ENCODE data around the gene TH.
A peak's percentile ranks its signal among the peaks of the same experiment; 100 is the strongest.

Gene TH

GRCh38 chr11:2135648-2136201 lies 35.9 kb downstream of the TH start:
- no peaks in the 10 kb centered on the region for H3K9me3 ChIP-seq (ENCODE audit: control extremely low read depth in 1 of 5, control insufficient read depth in 4 of 5, insufficient read depth in 2 of 5, low read depth in 1 of 5, low read length in 4 of 5)
- H3K4me1 ChIP-seq (ENCODE audit: control extremely low read depth in 1 of 4, control insufficient read depth in 4 of 4, insufficient read depth in 4 of 4, low read length in 3 of 4) = peaks cover 0 to 22% (median 9%) of the 10 kb centered on the region in 4 experiments
- H3K36me3 ChIP-seq (ENCODE audit: control insufficient read depth in 4 of 4, insufficient read depth in 4 of 4, low read length in 3 of 4) = no peaks in the 10 kb centered on the region
- DNase-seq = no peak
- WGBS (ENCODE audit: insufficient coverage) = 96% methylated on average over 12 of the region's 14 CpGs
- no peak overlapping the region for H3K27ac ChIP-seq (ENCODE audit: insufficient read depth in 1 of 2, low read depth in 1 of 2, low read length in 2 of 2, poor library complexity in 1 of 2, severe bottlenecking in 2 of 2)
- peaks cover 0 to 93% (median 20%) of the 10 kb centered on the region in 5 experiments for H3K27me3 ChIP-seq (replicated peaks in 2 of 5; ENCODE audit: control insufficient read depth in 4 of 5, insufficient read depth in 5 of 5, low read length in 4 of 5)
- ChIA-PET CTCF (interaction anchor here (1.0 to 2.7 kb wide), 3 partner anchors 13 to 99 kb away, joined by 4 to 7 read pairs (median 5); no protein-coding TSS in a partner anchor), POLR2A (no interaction called here)
- no peak overlapping the region for H3K4me3 ChIP-seq (ENCODE audit: control insufficient read depth in 1 of 7, extremely low read depth in 1 of 7, insufficient read depth in 4 of 7, low read depth in 2 of 7, low read length in 6 of 7)

- DNase-seq = no peak
- H3K27me3 ChIP-seq (replicated peaks in 2 of 5; ENCODE audit: control insufficient read depth in 4 of 5, insufficient read depth in 5 of 5, low read length in 4 of 5) = peaks cover 0 to 88% (median 18%) of the 10 kb centered on the region in 5 experiments
Measured at GRCh38 chr11:2135018-2135569, 36.5 kb downstream of the TH start.

GRCh38 chr11:2134022-2135010 lies 37.3 kb downstream of the TH start:
- Histone ChIP-seq H3K27ac (ENCODE audit: insufficient read depth in 1 of 2, low read depth in 1 of 2, low read length in 2 of 2, poor library complexity in 1 of 2, severe bottlenecking in 2 of 2) (no peak overlapping the region), H3K4me3 (ENCODE audit: control insufficient read depth in 1 of 7, extremely low read depth in 1 of 7, insufficient read depth in 4 of 7, low read depth in 2 of 7, low read length in 6 of 7) (no peak overlapping the region), H3K9me3 (ENCODE audit: control extremely low read depth in 1 of 5, control insufficient read depth in 4 of 5, insufficient read depth in 2 of 5, low read depth in 1 of 5, low read length in 4 of 5) (no peaks in the 10 kb centered on the region), H3K27me3 (replicated peaks in 2 of 5; ENCODE audit: control insufficient read depth in 4 of 5, insufficient read depth in 5 of 5, low read length in 4 of 5) (peaks cover 0 to 84% (median 18%) of the 10 kb centered on the region in 5 experiments), H3K36me3 (ENCODE audit: control insufficient read depth in 4 of 4, insufficient read depth in 4 of 4, low read length in 3 of 4) (no peaks in the 10 kb centered on the region), H3K4me1 (ENCODE audit: control extremely low read depth in 1 of 4, control insufficient read depth in 4 of 4, insufficient read depth in 4 of 4, low read length in 3 of 4) (peaks cover 0 to 15% (median 6%) of the 10 kb centered on the region in 4 experiments)
- POLR2A ChIA-PET = no interaction called here
- CTCF ChIA-PET = interaction anchor here (0.6 to 2.7 kb wide), 5 partner anchors 16 to 97 kb away, joined by 3 to 7 read pairs (median 5); no protein-coding TSS in a partner anchor
- WGBS (ENCODE audit: insufficient coverage) = 79% methylated on average over 10 of the region's 19 CpGs
- no peak for DNase-seq

More at GRCh38 chr11:2135018-2135569, 36.5 kb downstream of the TH start:
- Histone ChIP-seq H3K27ac (ENCODE audit: insufficient read depth in 1 of 2, low read depth in 1 of 2, low read length in 2 of 2, poor library complexity in 1 of 2, severe bottlenecking in 2 of 2) (no peak overlapping the region), H3K36me3 (ENCODE audit: control insufficient read depth in 4 of 4, insufficient read depth in 4 of 4, low read length in 3 of 4) (no peaks in the 10 kb centered on the region), H3K4me3 (ENCODE audit: control insufficient read depth in 1 of 7, extremely low read depth in 1 of 7, insufficient read depth in 4 of 7, low read depth in 2 of 7, low read length in 6 of 7) (no peak overlapping the region), H3K9me3 (ENCODE audit: control extremely low read depth in 1 of 5, control insufficient read depth in 4 of 5, insufficient read depth in 2 of 5, low read depth in 1 of 5, low read length in 4 of 5) (no peaks in the 10 kb centered on the region), H3K4me1 (ENCODE audit: control extremely low read depth in 1 of 4, control insufficient read depth in 4 of 4, insufficient read depth in 4 of 4, low read length in 3 of 4) (peaks cover 0 to 19% (median 7%) of the 10 kb centered on the region in 4 experiments)
- 90% methylated on average over 22 of the region's 26 CpGs for WGBS (ENCODE audit: insufficient coverage)
- CTCF ChIA-PET = interaction anchor here (1.6 to 2.7 kb wide), 2 partner anchors 16 to 98 kb away, joined by 5 to 7 read pairs; no protein-coding TSS in a partner anchor
- POLR2A ChIA-PET = no interaction called here

GRCh38 chr11:2133241-2134021 lies 38.2 kb downstream of the TH start:
- Histone ChIP-seq H3K4me3 (ENCODE audit: control insufficient read depth in 1 of 7, extremely low read depth in 1 of 7, insufficient read depth in 4 of 7, low read depth in 2 of 7, low read length in 6 of 7) (no peak overlapping the region), H3K27ac (ENCODE audit: insufficient read depth in 1 of 2, low read depth in 1 of 2, low read length in 2 of 2, poor library complexity in 1 of 2, severe bottlenecking in 2 of 2) (no peak overlapping the region), H3K27me3 (replicated peaks in 2 of 5; ENCODE audit: control insufficient read depth in 4 of 5, insufficient read depth in 5 of 5, low read length in 4 of 5) (peaks cover 0 to 82% (median 18%) of the 10 kb centered on the region in 5 experiments), H3K36me3 (ENCODE audit: control insufficient read depth in 4 of 4, insufficient read depth in 4 of 4, low read length in 3 of 4) (no peaks in the 10 kb centered on the region), H3K9me3 (ENCODE audit: control extremely low read depth in 1 of 5, control insufficient read depth in 4 of 5, insufficient read depth in 2 of 5, low read depth in 1 of 5, low read length in 4 of 5) (no peaks in the 10 kb centered on the region), H3K4me1 (ENCODE audit: control extremely low read depth in 1 of 4, control insufficient read depth in 4 of 4, insufficient read depth in 4 of 4, low read length in 3 of 4) (peaks cover 0 to 12% (median 5%) of the 10 kb centered on the region in 4 experiments)
- POLR2A ChIA-PET = no interaction called here
- 61% methylated on average over 20 of the region's 33 CpGs for WGBS (ENCODE audit: insufficient coverage)
- CTCF ChIA-PET = interaction anchor here (0.6 to 2.7 kb wide), 4 partner anchors 17 to 96 kb away, joined by 3 to 7 read pairs (median 5); no protein-coding TSS in a partner anchor
- no peak for DNase-seq

- ChIA-PET POLR2A (no interaction called here), CTCF (interaction anchor here (2.0 kb wide), 1 partner anchor 18 kb away, joined by 5 read pairs; no protein-coding TSS in a partner anchor)
- Histone ChIP-seq H3K4me3 (ENCODE audit: control insufficient read depth in 1 of 7, extremely low read depth in 1 of 7, insufficient read depth in 4 of 7, low read depth in 2 of 7, low read length in 6 of 7) (no peak overlapping the region), H3K27me3 (replicated peaks in 2 of 5; ENCODE audit: control insufficient read depth in 4 of 5, insufficient read depth in 5 of 5, low read length in 4 of 5) (peaks cover 0 to 77% (median 18%) of the 10 kb centered on the region in 5 experiments), H3K36me3 (ENCODE audit: control insufficient read depth in 4 of 4, insufficient read depth in 4 of 4, low read length in 3 of 4) (no peaks in the 10 kb centered on the region), H3K4me1 (ENCODE audit: control extremely low read depth in 1 of 4, control insufficient read depth in 4 of 4, insufficient read depth in 4 of 4, low read length in 3 of 4) (peaks cover 0 to 8% (median 3%) of the 10 kb centered on the region in 4 experiments), H3K27ac (ENCODE audit: insufficient read depth in 1 of 2, low read depth in 1 of 2, low read length in 2 of 2, poor library complexity in 1 of 2, severe bottlenecking in 2 of 2) (no peak overlapping the region), H3K9me3 (ENCODE audit: control extremely low read depth in 1 of 5, control insufficient read depth in 4 of 5, insufficient read depth in 2 of 5, low read depth in 1 of 5, low read length in 4 of 5) (no peaks in the 10 kb centered on the region)
- WGBS (ENCODE audit: insufficient coverage) = 49% methylated on average over 22 of the region's 24 CpGs
- peak in 1 of 3 donors; percentile 31 for DNase-seq
Measured at GRCh38 chr11:2132874-2133240, 38.8 kb downstream of the TH start.

- peaks cover 0 to 74% (median 18%) of the 10 kb centered on the region in 5 experiments for H3K27me3 ChIP-seq (replicated peaks in 2 of 5; ENCODE audit: control insufficient read depth in 4 of 5, insufficient read depth in 5 of 5, low read length in 4 of 5)
- POLR2A ChIA-PET = no interaction called here
- WGBS (ENCODE audit: insufficient coverage) = 87% methylated on average over 3 of the region's 6 CpGs
- no peak overlapping the region for H3K4me3 ChIP-seq (ENCODE audit: control insufficient read depth in 1 of 7, extremely low read depth in 1 of 7, insufficient read depth in 4 of 7, low read depth in 2 of 7, low read length in 6 of 7)
- H3K4me1 ChIP-seq (ENCODE audit: control extremely low read depth in 1 of 4, control insufficient read depth in 4 of 4, insufficient read depth in 4 of 4, low read length in 3 of 4) = peaks cover 0 to 3% (median 0%) of the 10 kb centered on the region in 4 experiments
- CTCF ChIA-PET = interaction anchor here (2.0 kb wide), 1 partner anchor 18 kb away, joined by 5 read pairs; no protein-coding TSS in a partner anchor
- no peaks in the 10 kb centered on the region for H3K9me3 ChIP-seq (ENCODE audit: control extremely low read depth in 1 of 5, control insufficient read depth in 4 of 5, insufficient read depth in 2 of 5, low read depth in 1 of 5, low read length in 4 of 5)
- no peak for DNase-seq
- H3K36me3 ChIP-seq (ENCODE audit: control insufficient read depth in 4 of 4, insufficient read depth in 4 of 4, low read length in 3 of 4) = no peaks in the 10 kb centered on the region
- H3K27ac ChIP-seq (ENCODE audit: insufficient read depth in 1 of 2, low read depth in 1 of 2, low read length in 2 of 2, poor library complexity in 1 of 2, severe bottlenecking in 2 of 2) = no peak overlapping the region
Measured at GRCh38 chr11:2132246-2132645, 39.4 kb downstream of the TH start.

All from common myeloid progenitor, CD34-positive (primary cell).